Kidney tubule cell (primary cell): ENCODE data around the gene FAM110A.
"Not testable (repeated sequence)": the region's sequence is repeated elsewhere in the genome, so short reads cannot be mapped to it uniquely, and the experiment has no call there.

Experiments
- DNase-seq: peaks from one replicate; pipeline ENCODE4 v3.0.0-alpha.2; 2018; ENCODE audit warnings: low spot score

Gene FAM110A

GRCh38 chr20:833450-834150 is at the start of gene FAM110A:
FAM110A (plus strand) TSS chr20:833715; CDS start chr20:844805, 11,090 bp downstream.
- peak; percentile 95 for DNase-seq

- no peak for DNase-seq
These were observed 45.7 kb upstream of the FAM110A start for GRCh38 chr20:787825-788224.

GRCh38 chr20:791056-791455 is 42.5 kb upstream of the FAM110A start:
- no peak for DNase-seq

- DNase-seq, result no peak
These were observed 41.3 kb upstream of the FAM110A start for GRCh38 chr20:792248-792647.

- no peak for DNase-seq
These were observed 36.6 kb upstream of the FAM110A start for GRCh38 chr20:796921-797320.

GRCh38 chr20:798746-799145 is 34.8 kb upstream of the FAM110A start:
- not testable (repeated sequence) for DNase-seq

- DNase-seq, result not testable (repeated sequence)
These were observed 33.5 kb upstream of the FAM110A start for GRCh38 chr20:800026-800425.

GRCh38 chr20:801678-802077 is 31.8 kb upstream of the FAM110A start:
- DNase-seq, result no peak

- peak; percentile 17 for DNase-seq
These were observed 27.8 kb upstream of the FAM110A start for GRCh38 chr20:805713-806112.

- DNase-seq, result not testable (repeated sequence)
These were observed 21.6 kb upstream of the FAM110A start for GRCh38 chr20:811776-812434.

- not testable (repeated sequence) for DNase-seq
These were observed 21.1 kb upstream of the FAM110A start for GRCh38 chr20:812435-812814.

- DNase-seq, result no peak
These were observed 20.1 kb upstream of the FAM110A start for GRCh38 chr20:813390-813789.

- no peak for DNase-seq
These were observed 18.3 kb upstream of the FAM110A start for GRCh38 chr20:815226-815625.

GRCh38 chr20:815914-816606 is 17.5 kb upstream of the FAM110A start:
- peak; percentile 57 for DNase-seq

GRCh38 chr20:818001-818664 is 15.4 kb upstream of the FAM110A start:
- no peak for DNase-seq

- DNase-seq, result no peak
These were observed 13.7 kb upstream of the FAM110A start for GRCh38 chr20:819680-820322.

GRCh38 chr20:820323-820953 is 13.1 kb upstream of the FAM110A start:
- DNase-seq, result no peak

GRCh38 chr20:821046-821730 is 12.3 kb upstream of the FAM110A start:
- no peak for DNase-seq

- DNase-seq, result no peak
These were observed 11.8 kb upstream of the FAM110A start for GRCh38 chr20:821731-822065.

GRCh38 chr20:822651-823573 is 10.6 kb upstream of the FAM110A start:
- DNase-seq, result no peak
